ENCODE results near the gene OTUB1. TPM values are rescaled to one million over a fixed set of nuclear protein-coding genes. Genes with fewer than 3 reads are reported as not detected.

The OTUB1 gene
- total and polyA plus RNA-seq, 2 experiments from 2014 or later = 119 to 269 TPM

DNA sequence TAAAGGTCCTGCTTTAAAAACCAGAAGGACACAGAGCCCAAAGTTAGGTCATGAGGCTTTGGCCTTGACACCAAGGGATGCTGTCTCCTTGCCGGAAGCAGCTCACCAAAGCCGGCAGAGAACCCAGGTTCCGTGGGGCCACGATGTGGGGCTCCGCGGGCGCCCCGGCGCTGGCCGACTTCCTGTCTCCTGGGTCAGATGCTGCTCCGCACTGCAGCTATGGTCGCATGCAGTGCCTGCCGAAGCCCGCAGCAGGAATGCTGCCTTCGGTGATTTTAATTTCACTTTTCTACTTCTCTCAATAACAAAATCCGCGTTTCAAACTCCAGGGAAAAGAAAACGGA is 454 bp upstream of the OTUB1 start:
- no peak for DNase-seq (ENCODE audit: low read depth in 1 of 2, low spot score in 1 of 2)
- H3K4me3 ChIP-seq = peak overlapping the region; percentile 78
- peak overlapping the region; percentile 95 for H3K27ac ChIP-seq
- H3K9me3 ChIP-seq (ENCODE audit: low read depth) = no peaks in the 10 kb centered on the region
- TF ChIP-seq, protein P1, sequence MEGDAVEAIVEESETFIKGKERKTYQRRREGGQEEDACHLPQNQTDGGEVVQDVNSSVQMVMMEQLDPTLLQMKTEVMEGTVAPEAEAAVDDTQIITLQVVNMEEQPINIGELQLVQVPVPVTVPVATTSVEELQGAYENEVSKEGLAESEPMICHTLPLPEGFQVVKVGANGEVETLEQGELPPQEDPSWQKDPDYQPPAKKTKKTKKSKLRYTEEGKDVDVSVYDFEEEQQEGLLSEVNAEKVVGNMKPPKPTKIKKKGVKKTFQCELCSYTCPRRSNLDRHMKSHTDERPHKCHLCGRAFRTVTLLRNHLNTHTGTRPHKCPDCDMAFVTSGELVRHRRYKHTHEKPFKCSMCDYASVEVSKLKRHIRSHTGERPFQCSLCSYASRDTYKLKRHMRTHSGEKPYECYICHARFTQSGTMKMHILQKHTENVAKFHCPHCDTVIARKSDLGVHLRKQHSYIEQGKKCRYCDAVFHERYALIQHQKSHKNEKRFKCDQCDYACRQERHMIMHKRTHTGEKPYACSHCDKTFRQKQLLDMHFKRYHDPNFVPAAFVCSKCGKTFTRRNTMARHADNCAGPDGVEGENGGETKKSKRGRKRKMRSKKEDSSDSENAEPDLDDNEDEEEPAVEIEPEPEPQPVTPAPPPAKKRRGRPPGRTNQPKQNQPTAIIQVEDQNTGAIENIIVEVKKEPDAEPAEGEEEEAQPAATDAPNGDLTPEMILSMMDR (IDR thresholded peaks at IDR 0.05; ENCODE audit: low read depth, low read length) = no peak
- no peaks in the 10 kb centered on the region for H3K27me3 ChIP-seq
- H3K36me3 ChIP-seq = peaks cover 11% of the 10 kb centered on the region
- peaks cover 13% of the 10 kb centered on the region for H3K4me1 ChIP-seq (ENCODE audit: low read depth)

DNA sequence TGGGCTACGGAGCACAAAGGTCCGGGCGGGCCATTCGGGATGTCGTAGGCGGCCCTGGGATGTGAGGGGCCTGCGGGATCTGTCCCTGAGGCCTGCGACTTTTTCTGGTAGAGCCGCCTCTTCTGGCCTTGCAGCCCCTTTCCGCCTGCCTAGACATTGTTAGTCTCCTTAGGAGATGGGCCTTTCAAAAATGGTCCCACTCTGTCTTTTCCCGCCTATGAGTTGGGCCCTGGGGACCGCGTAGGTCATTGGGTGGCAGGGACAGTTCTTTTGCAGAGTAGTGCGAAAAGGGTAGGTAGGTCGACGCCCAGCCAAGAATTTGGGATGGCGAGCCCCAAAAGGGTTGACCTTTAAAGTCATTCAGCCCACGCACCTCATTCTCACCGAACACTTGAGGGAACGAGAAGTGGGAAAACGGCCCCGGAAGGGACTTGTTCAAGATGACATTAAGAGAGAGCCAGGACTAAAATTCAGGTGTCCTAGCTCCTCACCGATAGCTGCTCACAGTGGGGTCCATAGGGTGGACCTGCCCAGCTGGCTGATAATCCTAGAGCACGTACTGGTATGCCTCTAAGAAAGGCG is 785 bp downstream of the OTUB1 start:
- no peaks in the 10 kb centered on the region for H3K27me3 ChIP-seq
- no peak for DNase-seq (ENCODE audit: low read depth in 1 of 2, low spot score in 1 of 2)
- peak overlapping the region; percentile 95 for H3K27ac ChIP-seq
- TF ChIP-seq, protein P1 (IDR thresholded peaks at IDR 0.05; ENCODE audit: low read depth, low read length) = no peak
- H3K4me3 ChIP-seq = peak overlapping the region; percentile 78
- peaks cover 13% of the 10 kb centered on the region for H3K4me1 ChIP-seq (ENCODE audit: low read depth)
- peaks cover 18% of the 10 kb centered on the region for H3K36me3 ChIP-seq
- no peaks in the 10 kb centered on the region for H3K9me3 ChIP-seq (ENCODE audit: low read depth)

DNA sequence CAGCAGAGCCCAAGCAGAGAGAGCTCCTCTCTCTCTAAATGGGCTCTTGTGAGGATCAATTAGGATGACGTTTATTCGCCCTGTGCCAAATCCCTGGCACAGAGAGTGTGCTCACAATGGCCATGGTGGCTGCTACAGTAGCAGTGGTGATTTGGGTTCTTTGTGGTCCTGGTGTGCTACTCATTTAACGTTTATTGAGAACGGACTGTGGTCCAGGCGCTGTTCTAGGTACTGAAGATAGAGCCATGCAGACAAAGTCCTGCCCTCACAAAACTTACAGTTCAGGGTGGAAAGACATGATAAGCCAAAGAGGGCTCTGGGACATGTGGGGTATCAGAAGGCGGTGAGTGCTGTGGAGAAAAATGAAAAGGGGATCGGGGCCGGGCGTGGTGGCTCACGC is 5.3 kb downstream of the OTUB1 start:
- TF ChIP-seq, protein P1 (IDR thresholded peaks at IDR 0.05; ENCODE audit: low read depth, low read length) = no peak
- Histone ChIP-seq H3K4me1 (ENCODE audit: low read depth) (peaks cover 7% of the 10 kb centered on the region), H3K4me3 (no peak overlapping the region), H3K9me3 (ENCODE audit: low read depth) (no peaks in the 10 kb centered on the region), H3K27me3 (no peaks in the 10 kb centered on the region), H3K27ac (no peak overlapping the region), H3K36me3 (peaks cover 31% of the 10 kb centered on the region)
- DNase-seq (ENCODE audit: low read depth in 1 of 2, low spot score in 1 of 2) = no peak

DNA sequence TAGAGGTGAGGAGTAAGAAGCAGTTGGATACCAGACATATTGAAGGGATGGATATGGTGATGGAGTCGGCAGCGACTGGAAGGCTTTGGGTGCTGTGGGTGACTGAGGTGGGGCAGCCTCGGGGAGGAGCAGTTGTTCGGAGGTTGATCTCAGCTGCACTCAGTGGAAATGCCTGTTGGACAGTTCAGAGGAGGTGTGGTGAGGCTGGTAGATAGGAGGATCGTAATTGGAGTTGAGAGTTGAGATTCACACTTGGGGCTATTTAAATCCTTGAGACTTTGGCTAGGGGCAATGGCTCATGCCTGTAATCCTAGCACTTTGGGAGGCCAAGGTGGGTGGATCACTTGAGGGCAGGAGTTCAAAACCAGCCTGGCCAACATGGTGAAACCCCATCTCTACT is 6.9 kb downstream of the OTUB1 start:
- Histone ChIP-seq H3K27ac (no peak overlapping the region), H3K4me1 (ENCODE audit: low read depth) (no peaks in the 10 kb centered on the region), H3K36me3 (peaks cover 39% of the 10 kb centered on the region), H3K9me3 (ENCODE audit: low read depth) (no peaks in the 10 kb centered on the region), H3K4me3 (no peak overlapping the region), H3K27me3 (no peaks in the 10 kb centered on the region)
- no peak for DNase-seq (ENCODE audit: low read depth in 1 of 2, low spot score in 1 of 2)
- TF ChIP-seq, protein P1 (IDR thresholded peaks at IDR 0.05; ENCODE audit: low read depth, low read length) = no peak

DNA sequence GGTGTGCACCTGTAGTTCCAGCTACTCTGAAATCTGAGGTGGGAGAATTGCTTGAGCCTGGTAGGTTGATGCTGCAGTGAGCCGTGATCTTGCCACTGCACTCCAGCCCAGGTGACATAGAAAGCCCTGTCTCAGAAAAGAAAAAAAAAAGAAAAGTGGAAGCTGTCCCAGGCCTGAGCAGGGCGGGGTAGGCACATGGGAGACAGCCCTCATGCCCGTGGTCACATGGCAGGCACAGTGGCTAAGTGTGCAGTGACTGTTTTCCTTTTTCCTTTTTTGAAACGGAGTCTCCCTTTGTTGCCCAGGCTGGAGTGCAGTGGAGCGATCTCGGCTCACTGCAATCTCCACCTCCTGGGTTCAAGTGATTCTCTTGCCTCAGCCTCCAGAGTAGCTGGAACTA is 7.8 kb downstream of the OTUB1 start:
- TF ChIP-seq, protein P1 (IDR thresholded peaks at IDR 0.05; ENCODE audit: low read depth, low read length) = no peak
- no peaks in the 10 kb centered on the region for H3K4me1 ChIP-seq (ENCODE audit: low read depth)
- H3K4me3 ChIP-seq = no peak overlapping the region
- DNase-seq (ENCODE audit: low read depth in 1 of 2, low spot score in 1 of 2) = no peak
- H3K36me3 ChIP-seq = peaks cover 32% of the 10 kb centered on the region
- no peaks in the 10 kb centered on the region for H3K27me3 ChIP-seq
- no peaks in the 10 kb centered on the region for H3K9me3 ChIP-seq (ENCODE audit: low read depth)
- no peak overlapping the region for H3K27ac ChIP-seq
